CD4-positive, alpha-beta T cell (primary cell): ENCODE results near the gene PIWIL4. TPM values are rescaled to one million over a fixed set of nuclear protein-coding genes. Genes with fewer than 3 reads are reported as not detected.

Source experiments
- ATAC-seq: fragments of 200-7000 bp; cut with Tn5 transposase; one replicate; pipeline ENCODE4 v1.10.0; 2022; ENCODE audit warnings: mild to moderate bottlenecking; ENCODE audit not compliant: poor library complexity
- CTCF ChIA-PET: fragments of 350-600 bp; sonication (Branson Sonifier 250); formaldehyde crosslinking; loops from one replicate; lab custom pipeline; 2021; ENCODE audit warnings: antibody characterized with exemption, inconsistent platforms; lab: Charles Lee
- POLR2A ChIA-PET: fragments of 350-600 bp; sonication (Branson Sonifier 250); formaldehyde crosslinking; loops from one replicate; lab custom pipeline; 2021; ENCODE audit warnings: antibody characterized with exemption, inconsistent platforms; lab: Charles Lee
- DNase-seq, 14 experiments: peaks; one replicate each; pipeline ENCODE4 v3.0.0-alpha.2; 2013 to 2020; ENCODE audit warnings: mixed read lengths in 2 of 14
- H3K27ac ChIP-seq, 2 donors: one replicate each; pipeline versions ENCODE4 v1.5.1 to v1.7.0; 2013; ENCODE audit warnings: low read length in 2 of 2, low read depth in 1 of 2, mild to moderate bottlenecking in 1 of 2
- H3K27me3 ChIP-seq, 2 experiments: 1 replicate in 1 of 2; 2 replicates in 1 of 2; pipeline versions ENCODE4 v1.6.1 to v1.7.0; 2013; ENCODE audit warnings: low read length in 2 of 2, control low read depth in 1 of 2, mild to moderate bottlenecking in 1 of 2, moderate library complexity in 1 of 2; ENCODE audit not compliant: insufficient read depth in 2 of 2, control insufficient read depth in 1 of 2
- H3K36me3 ChIP-seq: one replicate; pipeline ENCODE4 v1.6.1; 2013; ENCODE audit warnings: low read length, control low read depth; ENCODE audit not compliant: insufficient read depth
- H3K4me1 ChIP-seq: one replicate; pipeline ENCODE4 v1.6.1; 2013; ENCODE audit warnings: low read length, control low read depth; ENCODE audit not compliant: insufficient read depth
- H3K4me3 ChIP-seq: one replicate; pipeline ENCODE4 v1.5.1; 2013; ENCODE audit warnings: mild to moderate bottlenecking, low read length, moderate library complexity
- H3K9me3 ChIP-seq, 2 experiments: 1 replicate in 1 of 2; 2 replicates in 1 of 2; pipeline versions ENCODE4 v1.6.1 to v1.7.0; 2013; ENCODE audit warnings: low read length in 2 of 2, mild to moderate bottlenecking in 2 of 2, control low read depth in 1 of 2, moderate library complexity in 1 of 2; ENCODE audit not compliant: control insufficient read depth in 1 of 2, insufficient read depth in 1 of 2
- H3K27ac Mint-ChIP-seq: one replicate; pipeline ENCODE4 v1.8.0; 2020; ENCODE audit warnings: mixed read lengths
- H3K27me3 Mint-ChIP-seq: one replicate; pipeline ENCODE4 v1.8.0; 2021; ENCODE audit warnings: mixed read lengths
- H3K36me3 Mint-ChIP-seq: one replicate; pipeline ENCODE4 v1.8.0; 2021; ENCODE audit warnings: low read depth, mixed read lengths
- H3K4me1 Mint-ChIP-seq: one replicate; pipeline ENCODE4 v1.8.0; 2021; ENCODE audit warnings: low read depth, mixed read lengths
- H3K4me3 Mint-ChIP-seq: one replicate; pipeline ENCODE4 v1.8.0; 2020; ENCODE audit warnings: mild to moderate bottlenecking, mixed read lengths
- H3K9me3 Mint-ChIP-seq: one replicate; pipeline ENCODE4 v1.8.0; 2020; ENCODE audit warnings: mixed read lengths
- intact Hi-C, 2 experiments: fragments of 100-400 bp; cut with DNase I in 1 of 2; cut with micrococcal nuclease in 1 of 2; formaldehyde crosslinking; loops; one replicate each; pipeline versions ENCODE4 v1.15.1 to v1.9.0; 2023 to 2025; cut with DNase I, micrococcal nuclease
- total RNA-seq, 174 experiments: library from RNA in 2 of 174; stranded (reverse) in 2 of 174; gene quantifications; one replicate each; pipeline ENCODE4 v1.2.3 and lab custom pipeline; 2021 to 2026
- TF ChIP-seq, protein P1 (sequence below): fragments of 200-600 bp; IDR thresholded peaks from one replicate; pipeline ENCODE4 v1.8.0; 2022; ENCODE audit warnings: antibody characterized with exemption, mild to moderate bottlenecking

Gene PIWIL4
- total RNA-seq, 2 experiments from 2014 or later: 1.3 to 1.4 TPM

GRCh38 chr11:94533206-94533605 is 34.0 kb upstream of the PIWIL4 start:
- ChIA-PET POLR2A (no interaction called here), CTCF (no interaction called here)
- Mint-ChIP-seq H3K4me1 (no peaks in the 10 kb centered on the region), H3K36me3 (no peaks in the 10 kb centered on the region), H3K27ac (no peak overlapping the region), H3K27me3 (peaks cover 49% of the 10 kb centered on the region), H3K4me3 (no peak overlapping the region), H3K9me3 (no peaks in the 10 kb centered on the region)
- intact Hi-C loops: no loop called here
- Histone ChIP-seq H3K36me3 (no peaks in the 10 kb centered on the region), H3K4me3 (no peak overlapping the region), H3K27me3 (peaks cover 3 to 4% of the 10 kb centered on the region in 2 experiments), H3K27ac (no peak overlapping the region), H3K4me1 (no peaks in the 10 kb centered on the region), H3K9me3 (no peaks in the 10 kb centered on the region)
- TF ChIP-seq, protein P1, sequence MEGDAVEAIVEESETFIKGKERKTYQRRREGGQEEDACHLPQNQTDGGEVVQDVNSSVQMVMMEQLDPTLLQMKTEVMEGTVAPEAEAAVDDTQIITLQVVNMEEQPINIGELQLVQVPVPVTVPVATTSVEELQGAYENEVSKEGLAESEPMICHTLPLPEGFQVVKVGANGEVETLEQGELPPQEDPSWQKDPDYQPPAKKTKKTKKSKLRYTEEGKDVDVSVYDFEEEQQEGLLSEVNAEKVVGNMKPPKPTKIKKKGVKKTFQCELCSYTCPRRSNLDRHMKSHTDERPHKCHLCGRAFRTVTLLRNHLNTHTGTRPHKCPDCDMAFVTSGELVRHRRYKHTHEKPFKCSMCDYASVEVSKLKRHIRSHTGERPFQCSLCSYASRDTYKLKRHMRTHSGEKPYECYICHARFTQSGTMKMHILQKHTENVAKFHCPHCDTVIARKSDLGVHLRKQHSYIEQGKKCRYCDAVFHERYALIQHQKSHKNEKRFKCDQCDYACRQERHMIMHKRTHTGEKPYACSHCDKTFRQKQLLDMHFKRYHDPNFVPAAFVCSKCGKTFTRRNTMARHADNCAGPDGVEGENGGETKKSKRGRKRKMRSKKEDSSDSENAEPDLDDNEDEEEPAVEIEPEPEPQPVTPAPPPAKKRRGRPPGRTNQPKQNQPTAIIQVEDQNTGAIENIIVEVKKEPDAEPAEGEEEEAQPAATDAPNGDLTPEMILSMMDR: no peak
- ATAC-seq: no peak
- DNase-seq: no peak

DNA sequence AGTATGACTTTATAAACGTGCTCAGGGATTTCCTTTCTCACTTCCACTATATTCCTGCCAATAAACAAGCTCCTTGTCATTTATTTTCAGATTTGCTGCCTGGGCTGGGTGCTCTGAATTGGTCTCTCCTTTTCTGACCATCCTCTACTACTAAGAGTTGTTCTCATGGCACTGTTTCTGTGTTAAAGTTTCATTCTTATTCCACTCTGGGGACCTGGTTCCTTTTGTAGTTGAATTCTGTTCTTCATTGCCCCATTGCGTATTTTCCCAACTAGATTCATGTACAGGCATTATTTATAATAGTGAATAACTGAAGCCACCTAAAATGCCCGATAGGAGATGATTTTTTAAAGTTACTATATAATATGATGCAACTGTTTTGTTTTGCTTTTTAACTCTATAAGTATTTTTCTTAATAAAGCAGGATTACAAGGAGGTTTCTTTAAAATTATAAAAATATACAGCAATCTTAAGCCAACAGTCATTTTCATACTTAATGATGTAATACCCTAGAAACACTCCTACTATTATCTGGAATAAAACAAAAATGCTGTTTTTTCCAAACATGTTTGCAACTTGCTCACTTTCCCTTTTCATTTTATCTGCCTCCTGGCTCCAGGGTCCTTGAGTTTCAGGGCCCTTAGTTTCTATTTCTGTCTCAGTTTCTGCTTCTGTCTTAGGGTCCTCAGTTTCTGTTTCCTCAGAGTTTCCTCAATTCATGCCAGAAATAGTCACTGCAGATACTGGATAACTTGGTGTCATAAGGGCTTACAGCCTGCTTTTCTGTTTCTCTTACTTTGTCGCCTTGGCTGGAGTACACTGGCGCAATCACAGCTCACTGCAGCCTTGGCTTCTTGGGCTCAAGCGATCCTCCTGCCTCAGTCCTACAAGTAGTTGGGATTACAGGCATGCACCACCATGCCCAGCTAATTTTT is 33.2 kb upstream of the PIWIL4 start:
- no peaks in the 10 kb centered on the region for H3K4me1 ChIP-seq
- H3K27me3 ChIP-seq: peaks cover 0 to 3% of the 10 kb centered on the region in 2 experiments
- DNase-seq (no peak), ATAC-seq (no peak)
- H3K27ac ChIP-seq: no peak overlapping the region
- H3K4me3 Mint-ChIP-seq: no peak overlapping the region
- TF ChIP-seq, protein P1: no peak
- POLR2A ChIA-PET: no interaction called here
- no peak overlapping the region for H3K4me3 ChIP-seq
- H3K27ac Mint-ChIP-seq: no peak overlapping the region
- H3K4me1 Mint-ChIP-seq: no peaks in the 10 kb centered on the region
- intact Hi-C loops: no loop called here
- no peaks in the 10 kb centered on the region for H3K36me3 ChIP-seq
- no peaks in the 10 kb centered on the region for H3K9me3 ChIP-seq
- no peaks in the 10 kb centered on the region for H3K36me3 Mint-ChIP-seq
- CTCF ChIA-PET: interaction anchor here (0.6 kb wide), 1 partner anchor 8 kb away, joined by 3 read pairs; no protein-coding TSS in a partner anchor
- H3K9me3 Mint-ChIP-seq: no peaks in the 10 kb centered on the region
- peaks cover 44% of the 10 kb centered on the region for H3K27me3 Mint-ChIP-seq

- no peaks in the 10 kb centered on the region for H3K27me3 ChIP-seq
- H3K4me3 Mint-ChIP-seq: no peak overlapping the region
Observed at GRCh38 chr11:94536386-94536785, 30.8 kb upstream of the PIWIL4 start.

More at GRCh38 chr11:94536386-94536785, 30.8 kb upstream of the PIWIL4 start:
- POLR2A ChIA-PET: no interaction called here
- no peaks in the 10 kb centered on the region for H3K4me1 Mint-ChIP-seq
- intact Hi-C loops: no loop called here
- ATAC-seq (no peak), DNase-seq (no peak)
- H3K27ac Mint-ChIP-seq: no peak overlapping the region
- Histone ChIP-seq H3K36me3 (no peaks in the 10 kb centered on the region), H3K27ac (no peak overlapping the region), H3K4me3 (no peak overlapping the region), H3K9me3 (no peaks in the 10 kb centered on the region), H3K4me1 (no peaks in the 10 kb centered on the region)
- peaks cover 38% of the 10 kb centered on the region for H3K27me3 Mint-ChIP-seq
- CTCF ChIA-PET: interaction anchor here (1.6 kb wide), 1 partner anchor 12 kb away, joined by 5 read pairs; no protein-coding TSS in a partner anchor
- H3K9me3 Mint-ChIP-seq: no peaks in the 10 kb centered on the region
- H3K36me3 Mint-ChIP-seq: no peaks in the 10 kb centered on the region
- TF ChIP-seq, protein P1: no peak
